ENCODE data around the gene NADK2. TPM values are rescaled to one million over a fixed set of nuclear protein-coding genes. Genes with fewer than 3 reads are reported as not detected.

The NADK2 gene
- total and polyA plus RNA-seq, 3 experiments from 2014 or later: 7.9 to 24.3 (median 22.7) TPM

- Mint-ChIP-seq H3K27me3 (peaks cover 7 to 36% of the 10 kb centered on the region in 2 donors), H3K4me1 (no peaks in the 10 kb centered on the region), H3K4me3 (no peak overlapping the region), H3K36me3 (no peaks in the 10 kb centered on the region), H3K9me3 (no peaks in the 10 kb centered on the region), H3K27ac (no peak overlapping the region)
- CTCF ChIA-PET: interaction anchor here (1.6 kb wide), 1 partner anchor 9 kb away, joined by 5 read pairs; no protein-coding TSS in a partner anchor
- peaks cover 6% of the 10 kb centered on the region for H3K27me3 ChIP-seq (ENCODE audit: insufficient read depth, low read length, poor library complexity, severe bottlenecking)
- no peak for DNase-seq
- POLR2A ChIA-PET: no interaction called here
- no peaks in the 10 kb centered on the region for H3K4me1 ChIP-seq (ENCODE audit: insufficient read depth, low read length)
- no peak overlapping the region for H3K27ac ChIP-seq (ENCODE audit: low read depth, low read length)
- H3K4me3 ChIP-seq (ENCODE audit: low read length): no peak overlapping the region
- no peaks in the 10 kb centered on the region for H3K36me3 ChIP-seq (ENCODE audit: insufficient read depth, low read length)
- H3K9me3 ChIP-seq (ENCODE audit: low read length): no peaks in the 10 kb centered on the region
Observed at GRCh38 chr5:36273809-36274526, 32.2 kb upstream of the NADK2 start.

GRCh38 chr5:36272136-36272690, 30.5 kb upstream of the NADK2 start:
- DNase-seq: no peak
- no peaks in the 10 kb centered on the region for H3K36me3 Mint-ChIP-seq
- Histone ChIP-seq H3K27ac (ENCODE audit: low read depth, low read length) (no peak overlapping the region), H3K4me1 (ENCODE audit: insufficient read depth, low read length) (no peaks in the 10 kb centered on the region), H3K9me3 (ENCODE audit: low read length) (no peaks in the 10 kb centered on the region), H3K27me3 (ENCODE audit: insufficient read depth, low read length, poor library complexity, severe bottlenecking) (peaks cover 6% of the 10 kb centered on the region), H3K36me3 (ENCODE audit: insufficient read depth, low read length) (no peaks in the 10 kb centered on the region), H3K4me3 (ENCODE audit: low read length) (no peak overlapping the region)
- H3K4me1 Mint-ChIP-seq: no peaks in the 10 kb centered on the region
- no peaks in the 10 kb centered on the region for H3K9me3 Mint-ChIP-seq
- peaks cover 12 to 40% of the 10 kb centered on the region in 2 donors for H3K27me3 Mint-ChIP-seq
- H3K4me3 Mint-ChIP-seq: no peak overlapping the region
- CTCF ChIA-PET: no interaction called here
- H3K27ac Mint-ChIP-seq: no peak overlapping the region
- POLR2A ChIA-PET: no interaction called here

- Histone ChIP-seq H3K36me3 (ENCODE audit: insufficient read depth, low read length) (no peaks in the 10 kb centered on the region), H3K4me1 (ENCODE audit: insufficient read depth, low read length) (no peaks in the 10 kb centered on the region), H3K27me3 (ENCODE audit: insufficient read depth, low read length, poor library complexity, severe bottlenecking) (peaks cover 6% of the 10 kb centered on the region), H3K27ac (ENCODE audit: low read depth, low read length) (no peak overlapping the region), H3K9me3 (ENCODE audit: low read length) (no peaks in the 10 kb centered on the region), H3K4me3 (ENCODE audit: low read length) (no peak overlapping the region)
- Mint-ChIP-seq H3K4me3 (no peak overlapping the region), H3K27ac (no peak overlapping the region), H3K27me3 (peaks cover 11 to 49% of the 10 kb centered on the region in 2 donors), H3K36me3 (no peaks in the 10 kb centered on the region), H3K9me3 (no peaks in the 10 kb centered on the region), H3K4me1 (no peaks in the 10 kb centered on the region)
- CTCF ChIA-PET: interaction anchor here (1.1 kb wide), 1 partner anchor 10 kb away, joined by 3 read pairs; no protein-coding TSS in a partner anchor
- POLR2A ChIA-PET: no interaction called here
- no peak for DNase-seq
Observed at GRCh38 chr5:36270876-36271575, 29.3 kb upstream of the NADK2 start.

GRCh38 chr5:36270175-36270574, 28.4 kb upstream of the NADK2 start:
- Mint-ChIP-seq H3K27ac (no peak overlapping the region), H3K9me3 (no peaks in the 10 kb centered on the region), H3K4me1 (no peaks in the 10 kb centered on the region), H3K4me3 (no peak overlapping the region), H3K36me3 (no peaks in the 10 kb centered on the region), H3K27me3 (peaks cover 12 to 47% of the 10 kb centered on the region in 2 donors)
- ChIA-PET CTCF (interaction anchor here (1.1 kb wide), 1 partner anchor 11 kb away, joined by 3 read pairs; no protein-coding TSS in a partner anchor), POLR2A (no interaction called here)
- no peaks in the 10 kb centered on the region for H3K9me3 ChIP-seq (ENCODE audit: low read length)
- no peak overlapping the region for H3K4me3 ChIP-seq (ENCODE audit: low read length)
- H3K27me3 ChIP-seq (ENCODE audit: insufficient read depth, low read length, poor library complexity, severe bottlenecking): peaks cover 6% of the 10 kb centered on the region
- DNase-seq: no peak
- H3K4me1 ChIP-seq (ENCODE audit: insufficient read depth, low read length): no peaks in the 10 kb centered on the region
- H3K27ac ChIP-seq (ENCODE audit: low read depth, low read length): no peak overlapping the region
- no peaks in the 10 kb centered on the region for H3K36me3 ChIP-seq (ENCODE audit: insufficient read depth, low read length)

GRCh38 chr5:36269478-36269877, 27.8 kb upstream of the NADK2 start:
- H3K27ac ChIP-seq (ENCODE audit: low read depth, low read length): no peak overlapping the region
- H3K4me1 ChIP-seq (ENCODE audit: insufficient read depth, low read length): no peaks in the 10 kb centered on the region
- Mint-ChIP-seq H3K4me3 (no peak overlapping the region), H3K9me3 (no peaks in the 10 kb centered on the region), H3K27ac (no peak overlapping the region), H3K4me1 (no peaks in the 10 kb centered on the region), H3K27me3 (peaks cover 13 to 48% of the 10 kb centered on the region in 2 donors), H3K36me3 (no peaks in the 10 kb centered on the region)
- ChIA-PET CTCF (interaction anchor here (1.0 kb wide), 1 partner anchor 8 kb away, joined by 5 read pairs; no protein-coding TSS in a partner anchor), POLR2A (no interaction called here)
- no peak overlapping the region for H3K4me3 ChIP-seq (ENCODE audit: low read length)
- DNase-seq: no peak
- H3K36me3 ChIP-seq (ENCODE audit: insufficient read depth, low read length): no peaks in the 10 kb centered on the region
- H3K9me3 ChIP-seq (ENCODE audit: low read length): no peaks in the 10 kb centered on the region
- peaks cover 6% of the 10 kb centered on the region for H3K27me3 ChIP-seq (ENCODE audit: insufficient read depth, low read length, poor library complexity, severe bottlenecking)

GRCh38 chr5:36267905-36268304, 26.2 kb upstream of the NADK2 start:
- ChIA-PET CTCF (no interaction called here), POLR2A (no interaction called here)

GRCh38 chr5:36264202-36264760, 22.6 kb upstream of the NADK2 start:
- POLR2A ChIA-PET: no interaction called here
- no peak overlapping the region for H3K4me3 Mint-ChIP-seq
- no peaks in the 10 kb centered on the region for H3K9me3 Mint-ChIP-seq

More at GRCh38 chr5:36267905-36268304, 26.2 kb upstream of the NADK2 start:
- Mint-ChIP-seq H3K4me1 (no peaks in the 10 kb centered on the region), H3K27ac (no peak overlapping the region), H3K9me3 (no peaks in the 10 kb centered on the region), H3K27me3 (peaks cover 13 to 44% of the 10 kb centered on the region in 2 donors), H3K36me3 (no peaks in the 10 kb centered on the region), H3K4me3 (no peak overlapping the region)
- no peaks in the 10 kb centered on the region for H3K36me3 ChIP-seq (ENCODE audit: insufficient read depth, low read length)
- no peak overlapping the region for H3K27ac ChIP-seq (ENCODE audit: low read depth, low read length)
- no peak for DNase-seq
- H3K27me3 ChIP-seq (ENCODE audit: insufficient read depth, low read length, poor library complexity, severe bottlenecking): peaks cover 6% of the 10 kb centered on the region
- no peaks in the 10 kb centered on the region for H3K9me3 ChIP-seq (ENCODE audit: low read length)
- H3K4me1 ChIP-seq (ENCODE audit: insufficient read depth, low read length): no peaks in the 10 kb centered on the region
- H3K4me3 ChIP-seq (ENCODE audit: low read length): no peak overlapping the region

GRCh38 chr5:36261186-36261585, 19.5 kb upstream of the NADK2 start:
- no peak overlapping the region for H3K4me3 ChIP-seq (ENCODE audit: low read length)
- H3K9me3 ChIP-seq (ENCODE audit: low read length): no peaks in the 10 kb centered on the region
- peaks cover 22 to 58% of the 10 kb centered on the region in 2 donors for H3K27me3 Mint-ChIP-seq
- H3K4me1 Mint-ChIP-seq: no peaks in the 10 kb centered on the region
- peaks cover 5% of the 10 kb centered on the region for H3K27me3 ChIP-seq (ENCODE audit: insufficient read depth, low read length, poor library complexity, severe bottlenecking)
- DNase-seq: no peak
- no peaks in the 10 kb centered on the region for H3K4me1 ChIP-seq (ENCODE audit: insufficient read depth, low read length)
- no peak overlapping the region for H3K4me3 Mint-ChIP-seq
- no peaks in the 10 kb centered on the region for H3K9me3 Mint-ChIP-seq
- no peak overlapping the region for H3K27ac Mint-ChIP-seq
- no peak overlapping the region for H3K27ac ChIP-seq (ENCODE audit: low read depth, low read length)
- no peaks in the 10 kb centered on the region for H3K36me3 Mint-ChIP-seq
- POLR2A ChIA-PET: no interaction called here
- H3K36me3 ChIP-seq (ENCODE audit: insufficient read depth, low read length): no peaks in the 10 kb centered on the region
- CTCF ChIA-PET: no interaction called here

More at GRCh38 chr5:36264202-36264760, 22.6 kb upstream of the NADK2 start:
- Histone ChIP-seq H3K4me1 (ENCODE audit: insufficient read depth, low read length) (no peaks in the 10 kb centered on the region), H3K27me3 (ENCODE audit: insufficient read depth, low read length, poor library complexity, severe bottlenecking) (peaks cover 8% of the 10 kb centered on the region), H3K36me3 (ENCODE audit: insufficient read depth, low read length) (no peaks in the 10 kb centered on the region), H3K4me3 (ENCODE audit: low read length) (no peak overlapping the region), H3K27ac (ENCODE audit: low read depth, low read length) (no peak overlapping the region), H3K9me3 (ENCODE audit: low read length) (no peaks in the 10 kb centered on the region)
- no peaks in the 10 kb centered on the region for H3K4me1 Mint-ChIP-seq
- CTCF ChIA-PET: interaction anchor here (1.6 to 2.0 kb wide), 3 partner anchors 11 to 47 kb away, joined by 4 to 10 read pairs (median 9); partner anchors contain the start of gene NADK2
- H3K36me3 Mint-ChIP-seq: no peaks in the 10 kb centered on the region
- H3K27ac Mint-ChIP-seq: no peak overlapping the region
- H3K27me3 Mint-ChIP-seq: peaks cover 21 to 53% of the 10 kb centered on the region in 2 donors
- DNase-seq: no peak
